Duodenal mucosa (tissue), 2 donors: ENCODE results near the gene MRPL40.
A peak's percentile ranks its signal among the peaks of the same experiment; 100 is the strongest.

Experiments
- H3K27ac ChIP-seq: one replicate; pipeline ENCODE4 v1.7.0; 2013; ENCODE audit warnings: low read depth, low read length
- H3K27me3 ChIP-seq, 2 donors: one replicate each; pipeline ENCODE4 v1.7.0; 2013; ENCODE audit warnings: low read length in 2 of 2, control low read depth in 1 of 2; ENCODE audit not compliant: insufficient read depth in 2 of 2, control insufficient read depth in 1 of 2
- H3K36me3 ChIP-seq, 2 donors: one replicate each; pipeline ENCODE4 v1.7.0; 2013; ENCODE audit warnings: low read length in 2 of 2, control low read depth in 1 of 2; ENCODE audit not compliant: insufficient read depth in 2 of 2, control insufficient read depth in 1 of 2
- H3K4me1 ChIP-seq, 2 donors: one replicate each; pipeline ENCODE4 v1.7.0; 2013; ENCODE audit warnings: low read length in 2 of 2, control low read depth in 1 of 2; ENCODE audit not compliant: insufficient read depth in 2 of 2, control insufficient read depth in 1 of 2
- H3K4me3 ChIP-seq, 2 donors: one replicate each; pipeline ENCODE4 v1.7.0; 2013; ENCODE audit warnings: low read length in 2 of 2, low read depth in 1 of 2
- H3K9ac ChIP-seq, 2 donors: one replicate each; pipeline ENCODE4 v1.7.0; 2013; ENCODE audit warnings: low read length in 2 of 2, low read depth in 1 of 2
- H3K9me3 ChIP-seq, 2 donors: one replicate each; pipeline ENCODE4 v1.7.0; 2013; ENCODE audit warnings: low read length in 2 of 2, control low read depth in 1 of 2; ENCODE audit not compliant: control insufficient read depth in 1 of 2

MRPL40 gene

GRCh38 chr22:19448739-19449421, 16.5 kb downstream of the MRPL40 start:
- Histone ChIP-seq H3K9ac (no peak overlapping the region), H3K36me3 (peaks cover 25 to 30% of the 10 kb centered on the region in 2 donors), H3K4me1 (peaks cover 17 to 24% of the 10 kb centered on the region in 2 donors), H3K9me3 (no peaks in the 10 kb centered on the region), H3K27ac (no peak overlapping the region), H3K27me3 (no peaks in the 10 kb centered on the region), H3K4me3 (peak overlapping the region in 1 of 2 donors; percentile 12)

GRCh38 chr22:19449422-19449767, 17.1 kb downstream of the MRPL40 start:
- no peaks in the 10 kb centered on the region for H3K27me3 ChIP-seq

GRCh38 chr22:19450363-19451175, 18.2 kb downstream of the MRPL40 start:
- H3K9me3 ChIP-seq, result no peaks in the 10 kb centered on the region
- H3K9ac ChIP-seq, result no peak overlapping the region
- H3K27ac ChIP-seq, result no peak overlapping the region
- H3K36me3 ChIP-seq, result peaks cover 30 to 40% of the 10 kb centered on the region in 2 donors
- H3K4me1 ChIP-seq, result peaks cover 17 to 21% of the 10 kb centered on the region in 2 donors
- no peak overlapping the region for H3K4me3 ChIP-seq
- no peaks in the 10 kb centered on the region for H3K27me3 ChIP-seq

More at GRCh38 chr22:19449422-19449767, 17.1 kb downstream of the MRPL40 start:
- no peak overlapping the region for H3K4me3 ChIP-seq
- H3K27ac ChIP-seq, result no peak overlapping the region
- peaks cover 17 to 21% of the 10 kb centered on the region in 2 donors for H3K4me1 ChIP-seq
- H3K36me3 ChIP-seq, result peaks cover 22 to 30% of the 10 kb centered on the region in 2 donors
- H3K9me3 ChIP-seq, result no peaks in the 10 kb centered on the region
- no peak overlapping the region for H3K9ac ChIP-seq

GRCh38 chr22:19451570-19451969, 19.2 kb downstream of the MRPL40 start:
- H3K4me3 ChIP-seq, result no peak overlapping the region
- no peaks in the 10 kb centered on the region for H3K9me3 ChIP-seq
- H3K9ac ChIP-seq, result no peak overlapping the region
- H3K4me1 ChIP-seq, result peaks cover 11 to 13% of the 10 kb centered on the region in 2 donors
- no peak overlapping the region for H3K27ac ChIP-seq
- peaks cover 38 to 50% of the 10 kb centered on the region in 2 donors for H3K36me3 ChIP-seq
- no peaks in the 10 kb centered on the region for H3K27me3 ChIP-seq

GRCh38 chr22:19453718-19454117, 21.4 kb downstream of the MRPL40 start:
- Histone ChIP-seq H3K4me3 (no peak overlapping the region), H3K9ac (no peak overlapping the region), H3K9me3 (no peaks in the 10 kb centered on the region), H3K36me3 (peaks cover 50 to 67% of the 10 kb centered on the region in 2 donors), H3K27me3 (no peaks in the 10 kb centered on the region), H3K4me1 (peaks cover 2 to 3% of the 10 kb centered on the region in 2 donors), H3K27ac (no peak overlapping the region)

- Histone ChIP-seq H3K36me3 (peaks cover 50 to 71% of the 10 kb centered on the region in 2 donors), H3K4me3 (no peak overlapping the region), H3K9ac (no peak overlapping the region)
Observed at GRCh38 chr22:19454156-19454555, 21.8 kb downstream of the MRPL40 start.

GRCh38 chr22:19455033-19455432, 22.7 kb downstream of the MRPL40 start:
- Histone ChIP-seq H3K4me3 (no peak overlapping the region), H3K36me3 (peaks cover 50 to 73% of the 10 kb centered on the region in 2 donors), H3K4me1 (no peaks in the 10 kb centered on the region), H3K9ac (no peak overlapping the region), H3K27me3 (no peaks in the 10 kb centered on the region), H3K9me3 (no peaks in the 10 kb centered on the region), H3K27ac (no peak overlapping the region)

More at GRCh38 chr22:19454156-19454555, 21.8 kb downstream of the MRPL40 start:
- Histone ChIP-seq H3K9me3 (no peaks in the 10 kb centered on the region), H3K4me1 (no peaks in the 10 kb centered on the region), H3K27me3 (no peaks in the 10 kb centered on the region), H3K27ac (no peak overlapping the region)

- H3K4me3 ChIP-seq, result no peak overlapping the region
- no peaks in the 10 kb centered on the region for H3K9me3 ChIP-seq
- no peaks in the 10 kb centered on the region for H3K27me3 ChIP-seq
- no peaks in the 10 kb centered on the region for H3K4me1 ChIP-seq
- no peak overlapping the region for H3K27ac ChIP-seq
- H3K36me3 ChIP-seq, result peaks cover 47 to 81% of the 10 kb centered on the region in 2 donors
- H3K9ac ChIP-seq, result no peak overlapping the region
Observed at GRCh38 chr22:19455585-19456370, 23.4 kb downstream of the MRPL40 start.

GRCh38 chr22:19456541-19456940, 24.2 kb downstream of the MRPL40 start:
- no peak overlapping the region for H3K9ac ChIP-seq
- H3K36me3 ChIP-seq, result peaks cover 41 to 87% of the 10 kb centered on the region in 2 donors

More at GRCh38 chr22:19456541-19456940, 24.2 kb downstream of the MRPL40 start:
- Histone ChIP-seq H3K4me1 (no peaks in the 10 kb centered on the region), H3K4me3 (no peak overlapping the region), H3K27ac (no peak overlapping the region), H3K27me3 (no peaks in the 10 kb centered on the region), H3K9me3 (no peaks in the 10 kb centered on the region)
